Panc1 (cell line): ENCODE measurements around the gene ANKRD33B.

Experiments used
- CTCF ChIP-seq: fragments of 450-650 bp; IDR thresholded peaks from 2 replicates; pipeline ENCODE4 v1.5.1; 2017; ENCODE audit warnings: mild to moderate bottlenecking
- POLR2AphosphoS5 ChIP-seq: IDR thresholded peaks from 2 replicates; pipeline ENCODE4 v1.6.1; 2012; ENCODE audit warnings: mild to moderate bottlenecking, low read depth, low read length, moderate library complexity
- REST ChIP-seq, 2 experiments: IDR thresholded peaks; 2 replicates each; pipeline ENCODE4 v1.6.1; 2011 to 2012; ENCODE audit warnings: low read depth in 2 of 2, control low read depth in 1 of 2, low read length in 1 of 2, mild to moderate bottlenecking in 1 of 2, moderate library complexity in 1 of 2; ENCODE audit not compliant: insufficient read depth in 1 of 2
- SIN3A ChIP-seq: IDR thresholded peaks from 2 replicates; pipeline ENCODE4 v1.6.1; 2012; ENCODE audit warnings: low read depth, mild to moderate bottlenecking, low read length, moderate library complexity, borderline replicate concordance; ENCODE audit not compliant: insufficient read depth
- TCF7L2 ChIP-seq: IDR thresholded peaks from 2 replicates; pipeline ENCODE4 v1.6.1; 2011; ENCODE audit warnings: mild to moderate bottlenecking, low read depth, low read length, inconsistent platforms

GRCh38 chr5:10586555-10586954 lies 22.7 kb downstream of the ANKRD33B start:
- no peak for TF ChIP-seq SIN3A
- no peak for TF ChIP-seq CTCF
- TF ChIP-seq REST (IDR thresholded peaks at IDR 0.05; ENCODE audit: insufficient read depth in 1 of 2, low read depth in 2 of 2, low read length in 1 of 2): no peak
- no peak for TF ChIP-seq TCF7L2
- no peak for TF ChIP-seq POLR2AphosphoS5
